NT2/D1 (cell line): ENCODE results near the gene NOL4L.

Source experiments
- DNase-seq: peaks from one replicate; pipeline ENCODE4 v3.0.0-alpha.2; 2011; ENCODE audit warnings: low read depth, low spot score
- H3K27me3 ChIP-seq: 2 replicates; pipeline ENCODE4 v1.6.0; 2011; ENCODE audit warnings: mild to moderate bottlenecking; ENCODE audit not compliant: insufficient read length, insufficient read depth
- H3K36me3 ChIP-seq: 2 replicates; pipeline ENCODE4 v1.6.1; 2011; ENCODE audit warnings: mild to moderate bottlenecking, low read length, mixed read lengths; ENCODE audit not compliant: insufficient read depth, insufficient read length
- H3K4me1 ChIP-seq: 2 replicates; pipeline ENCODE4 v1.5.1; 2011; ENCODE audit not compliant: insufficient read depth, insufficient read length
- H3K4me3 ChIP-seq: 2 replicates; pipeline ENCODE4 v1.5.1; 2011; ENCODE audit warnings: low read depth; ENCODE audit not compliant: insufficient read length
- H3K9ac ChIP-seq: 2 replicates; pipeline ENCODE4 v1.6.0; 2011; ENCODE audit warnings: low read depth; ENCODE audit not compliant: insufficient read length
- H3K9me3 ChIP-seq: 2 replicates; pipeline ENCODE4 v1.5.1; 2011; ENCODE audit warnings: mild to moderate bottlenecking, low read length; ENCODE audit not compliant: insufficient read depth
- SUZ12 ChIP-seq: IDR thresholded peaks from 2 replicates; pipeline ENCODE4 v1.6.1; 2011; ENCODE audit not compliant: insufficient read length, insufficient read depth; ENCODE audit errors: extremely low read depth
- YY1 ChIP-seq: IDR thresholded peaks from 2 replicates; pipeline ENCODE4 v1.6.1; 2011; ENCODE audit not compliant: insufficient read length, insufficient read depth
- ZNF274 ChIP-seq: IDR thresholded peaks from 2 replicates; pipeline ENCODE4 v1.6.1; 2011; ENCODE audit warnings: mild to moderate bottlenecking, low read depth, low read length

The NOL4L gene

GRCh38 chr20:32474009-32474716 lies 111.0 kb downstream of the NOL4L start:
- H3K4me3 ChIP-seq: no peak overlapping the region
- TF ChIP-seq YY1 (no peak), ZNF274 (no peak), SUZ12 (no peak)
- H3K9me3 ChIP-seq: no peaks in the 10 kb centered on the region
- peaks cover 55% of the 10 kb centered on the region for H3K36me3 ChIP-seq
- H3K4me1 ChIP-seq: peaks cover 40% of the 10 kb centered on the region
- no peak for DNase-seq
- H3K9ac ChIP-seq: peak overlapping the region; percentile 61
- no peaks in the 10 kb centered on the region for H3K27me3 ChIP-seq

GRCh38 chr20:32473231-32474008 lies 111.7 kb downstream of the NOL4L start:
- no peak for DNase-seq
- Histone ChIP-seq H3K27me3 (no peaks in the 10 kb centered on the region), H3K9ac (peak overlapping the region; percentile 3), H3K9me3 (no peaks in the 10 kb centered on the region), H3K4me1 (peaks cover 43% of the 10 kb centered on the region), H3K4me3 (no peak overlapping the region), H3K36me3 (peaks cover 48% of the 10 kb centered on the region)
- TF ChIP-seq YY1 (no peak), ZNF274 (no peak), SUZ12 (no peak)

GRCh38 chr20:32472581-32473207 lies 112.4 kb downstream of the NOL4L start:
- DNase-seq: no peak
- Histone ChIP-seq H3K4me3 (no peak overlapping the region), H3K4me1 (peaks cover 43% of the 10 kb centered on the region)

GRCh38 chr20:32470940-32471339 lies 114.2 kb downstream of the NOL4L start:
- no peak overlapping the region for H3K4me3 ChIP-seq
- H3K27me3 ChIP-seq: no peaks in the 10 kb centered on the region
- H3K36me3 ChIP-seq: peaks cover 53% of the 10 kb centered on the region
- no peaks in the 10 kb centered on the region for H3K9me3 ChIP-seq
- peak overlapping the region; percentile 21 for H3K9ac ChIP-seq
- no peak for DNase-seq
- TF ChIP-seq SUZ12 (no peak), ZNF274 (no peak), YY1 (no peak)
- H3K4me1 ChIP-seq: peaks cover 34% of the 10 kb centered on the region

More at GRCh38 chr20:32472581-32473207, 112.4 kb downstream of the NOL4L start:
- TF ChIP-seq YY1 (no peak), SUZ12 (no peak), ZNF274 (no peak)
- no peaks in the 10 kb centered on the region for H3K9me3 ChIP-seq
- peaks cover 48% of the 10 kb centered on the region for H3K36me3 ChIP-seq
- no peak overlapping the region for H3K9ac ChIP-seq
- H3K27me3 ChIP-seq: no peaks in the 10 kb centered on the region

GRCh38 chr20:32470025-32470861 lies 114.9 kb downstream of the NOL4L start:
- Histone ChIP-seq H3K36me3 (peaks cover 53% of the 10 kb centered on the region), H3K9ac (peak overlapping the region; percentile 61), H3K27me3 (no peaks in the 10 kb centered on the region), H3K9me3 (no peaks in the 10 kb centered on the region), H3K4me3 (no peak overlapping the region), H3K4me1 (peaks cover 36% of the 10 kb centered on the region)
- TF ChIP-seq YY1: no peak
- TF ChIP-seq SUZ12: no peak
- TF ChIP-seq ZNF274: no peak
- no peak for DNase-seq

GRCh38 chr20:32468860-32469259 lies 116.3 kb downstream of the NOL4L start:
- no peak for DNase-seq
- H3K36me3 ChIP-seq: peaks cover 55% of the 10 kb centered on the region
- H3K27me3 ChIP-seq: no peaks in the 10 kb centered on the region
- H3K9me3 ChIP-seq: no peaks in the 10 kb centered on the region
- H3K4me3 ChIP-seq: no peak overlapping the region
- H3K4me1 ChIP-seq: peaks cover 39% of the 10 kb centered on the region
- TF ChIP-seq ZNF274 (no peak), YY1 (no peak), SUZ12 (no peak)
- H3K9ac ChIP-seq: peak overlapping the region; percentile 42
